Measurements from ENCODE around the gene SERP2. TPM values are rescaled to one million over a fixed set of nuclear protein-coding genes. Genes with fewer than 3 reads are reported as not detected.

SERP2 gene
- total RNA-seq, 1 experiment from 2014 or later, result 1.8 TPM

GRCh38 chr13:44347301-44347700, 26.3 kb upstream of the SERP2 start:
- Histone ChIP-seq H2AFZ (ENCODE audit: low read length) (no peak overlapping the region), H3K18ac (ENCODE audit: insufficient read length, low read depth, low read length) (no peak overlapping the region), H3K14ac (ENCODE audit: insufficient read depth, low read length) (no peak overlapping the region), H4K91ac (ENCODE audit: insufficient read length, low read depth, low read length) (no peak overlapping the region), H4K20me1 (ENCODE audit: control insufficient read depth, insufficient read depth, insufficient read length) (no peaks in the 10 kb centered on the region), H2BK12ac (ENCODE audit: insufficient read length, low read depth, low read length) (no peak overlapping the region), H3K23ac (ENCODE audit: insufficient read length, low read depth, low read length) (no peak overlapping the region), H4K5ac (ENCODE audit: insufficient read length, low read depth, low read length) (no peak overlapping the region), H3K4ac (ENCODE audit: low read depth, low read length) (no peak overlapping the region), H3K9ac (ENCODE audit: extremely low read depth, insufficient read length, low read length) (no peak overlapping the region), H2BK120ac (ENCODE audit: low read depth, low read length, poor library complexity, severe bottlenecking) (no peak overlapping the region), H4K8ac (replicated peaks; ENCODE audit: insufficient read length, low read depth, low read length) (no peak overlapping the region), H3K9me3 (ENCODE audit: control insufficient read depth, low read depth, low read length) (no peaks in the 10 kb centered on the region), H3K79me2 (ENCODE audit: insufficient read depth, low read length) (no peaks in the 10 kb centered on the region), H2BK5ac (ENCODE audit: insufficient read length, low read length) (no peak overlapping the region), H3K27me3 (ENCODE audit: insufficient read depth, low read length) (no peaks in the 10 kb centered on the region), H3K56ac (ENCODE audit: insufficient read length, low read depth, low read length) (no peak overlapping the region), H3K4me1 (ENCODE audit: insufficient read depth, low read length) (peaks cover 6% of the 10 kb centered on the region; the same call in 1 of the 2 replicates), H3K4me2 (ENCODE audit: insufficient read depth, insufficient read length, low read length) (no peak overlapping the region), H3T11ph (ENCODE audit: low read length) (no peak overlapping the region), H2BK15ac (ENCODE audit: low read depth, low read length) (no peak overlapping the region), H3K79me1 (ENCODE audit: insufficient read depth, low read depth, low read length, poor library complexity, severe bottlenecking) (no peaks in the 10 kb centered on the region), H3K27ac (ENCODE audit: insufficient read length, low read depth, low read length) (no peak overlapping the region), H2AK5ac (ENCODE audit: insufficient read length, low read length) (no peak overlapping the region), H2BK20ac (ENCODE audit: low read depth, low read length, poor library complexity, severe bottlenecking) (no peak overlapping the region), H3K23me2 (ENCODE audit: insufficient read length, low read depth, low read length, poor library complexity, severe bottlenecking) (no peaks in the 10 kb centered on the region)
- DNase-seq, result no peak
- no peak overlapping the region for H3K4me3 Mint-ChIP-seq
- H3K36me3 Mint-ChIP-seq (ENCODE audit: insufficient read depth in 1 of 3, low read depth in 3 of 3), result no peaks in the 10 kb centered on the region
- H3K27ac Mint-ChIP-seq, result no peak overlapping the region
- peaks cover 2% of the 10 kb centered on the region; the same call in 1 of the 2 replicates for H3K27me3 Mint-ChIP-seq (ENCODE audit: low read depth)
- WGBS (ENCODE audit: extremely low coverage, insufficient read length, low lambda C conversion rate), result no CpG with 5 or more reads among the region's 2 CpGs
- H3K4me1 Mint-ChIP-seq, result peaks cover 11 to 15% of the 10 kb centered on the region in 2 experiments
- no peak for TF ChIP-seq CTCF (conservative IDR thresholded peaks at IDR 0.05)
- H3K9me3 Mint-ChIP-seq, result no peaks in the 10 kb centered on the region; a peak in 1 of 5 replicates
